Fibroblast of villous mesenchyme (primary cell): ENCODE measurements around the gene FCHSD2. TPM values are rescaled to one million over a fixed set of nuclear protein-coding genes. Genes with fewer than 3 reads are reported as not detected.
"Not testable (repeated sequence)": the region's sequence is repeated elsewhere in the genome, so short reads cannot be mapped to it uniquely, and the experiment has no call there.

Experiments
- DNase-seq: peaks from one replicate; pipeline ENCODE4 v3.0.0-alpha.2; 2010; ENCODE audit warnings: low read depth
- H3K4me3 ChIP-seq: 2 replicates; pipeline ENCODE4 v1.5.1; 2011; ENCODE audit warnings: low read depth, mild to moderate bottlenecking, low read length
- CTCF ChIP-seq: IDR thresholded peaks from 2 replicates; pipeline ENCODE4 v1.5.1; 2012; ENCODE audit warnings: low read depth, mild to moderate bottlenecking, low read length; ENCODE audit not compliant: insufficient read depth
- total RNA-seq: library from RNA; depleted of rRNA; stranded (reverse); fragments of >200 nt; gene quantifications from 2 replicates; pipeline ENCODE4 v1.2.3, GENCODE V29; 2012

FCHSD2 gene
- total RNA-seq, 1 donor: 11.2 TPM

DNA sequence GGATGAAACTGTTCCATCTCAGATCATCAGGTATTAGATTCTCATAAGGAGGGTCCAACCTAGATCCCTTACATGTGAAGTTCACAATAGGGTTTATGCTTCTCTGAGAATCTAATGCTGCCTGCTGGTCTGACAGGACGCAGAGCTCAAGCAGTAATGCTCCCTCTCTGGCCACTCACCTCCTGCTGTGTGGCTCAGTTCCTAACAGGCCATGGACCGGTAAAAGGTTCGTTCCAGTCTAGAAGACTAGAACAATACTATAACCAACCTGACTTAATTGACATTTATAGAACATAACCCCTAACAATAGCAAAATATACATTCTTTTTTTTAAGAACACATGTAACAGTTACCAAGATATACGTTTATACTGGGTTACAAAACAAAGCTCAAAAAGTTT lies 282.1 kb downstream of the FCHSD2 start:
- DNase-seq: no peak
- no peak for TF ChIP-seq CTCF
- no peak overlapping the region for H3K4me3 ChIP-seq

GRCh38 chr11:72859126-72859525 lies 283.0 kb downstream of the FCHSD2 start:
- no peak for DNase-seq
- H3K4me3 ChIP-seq: no peak overlapping the region
- no peak for TF ChIP-seq CTCF

- H3K4me3 ChIP-seq, DNase-seq: not testable (repeated sequence)
Observed at GRCh38 chr11:72858267-72858666, 283.9 kb downstream of the FCHSD2 start.

- no peak for DNase-seq
- TF ChIP-seq CTCF: no peak
- H3K4me3 ChIP-seq: no peak overlapping the region
Observed at GRCh38 chr11:72856551-72857345, 285.4 kb downstream of the FCHSD2 start.

- DNase-seq: no peak
- TF ChIP-seq CTCF: no peak
- no peak overlapping the region for H3K4me3 ChIP-seq
Observed at GRCh38 chr11:72856065-72856464, 286.1 kb downstream of the FCHSD2 start.

DNA sequence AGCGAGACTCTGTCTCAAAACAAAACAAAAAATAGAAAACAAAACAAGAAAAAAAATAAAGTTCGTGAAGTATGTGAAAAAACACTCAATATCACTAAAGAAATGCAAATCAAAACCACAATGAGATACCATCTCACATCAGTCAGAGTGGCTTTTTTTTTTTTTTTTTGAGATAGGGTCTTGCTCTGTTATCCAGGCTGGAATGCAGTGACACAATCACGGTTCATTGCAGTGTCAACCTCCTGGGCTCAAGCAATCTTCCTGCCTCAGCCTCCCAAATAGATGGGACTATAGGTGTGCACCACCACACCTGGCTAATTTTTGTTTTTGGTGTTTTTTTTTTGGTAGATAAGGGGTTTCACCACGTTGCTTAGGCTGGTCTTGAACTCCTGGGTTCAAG lies 290.4 kb downstream of the FCHSD2 start:
- no peak for DNase-seq
- no peak for TF ChIP-seq CTCF
- H3K4me3 ChIP-seq: no peak overlapping the region

DNA sequence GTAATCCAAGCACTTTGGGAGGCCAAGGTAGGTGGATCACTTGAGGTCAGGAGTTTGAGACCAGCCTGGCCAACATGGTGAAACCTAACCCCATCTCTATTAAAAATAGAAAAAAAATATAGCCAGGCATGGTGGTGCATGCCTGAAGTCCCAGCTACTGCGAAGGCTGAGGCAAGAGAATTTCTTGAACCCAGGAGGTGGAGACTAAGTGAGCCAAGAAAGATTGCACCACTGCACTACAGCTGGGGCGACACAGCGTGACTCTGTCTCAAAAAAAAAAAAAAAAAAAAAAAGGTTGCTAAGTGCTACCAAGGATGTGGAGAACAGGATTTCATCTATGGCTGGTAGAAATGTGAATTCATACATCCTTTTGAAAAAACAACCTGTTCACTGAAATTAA lies 291.3 kb downstream of the FCHSD2 start:
- TF ChIP-seq CTCF: no peak
- H3K4me3 ChIP-seq: no peak overlapping the region
- no peak for DNase-seq
